Mesenchymal stem cell (in vitro differentiated cells and primary cell): ENCODE measurements around the gene BRAF.

ENCODE experiments used
- DNase-seq: peaks from one replicate; pipeline ENCODE4 v3.0.0-alpha.2; 2013
- H2AFZ ChIP-seq: one replicate; pipeline ENCODE4 v1.6.1; 2013; ENCODE audit warnings: low read depth, mild to moderate bottlenecking, control low read depth, inconsistent platforms, low read length, moderate library complexity
- H2AK5ac ChIP-seq: 2 replicates; pipeline ENCODE4 v1.6.1; 2013; ENCODE audit warnings: low read length, moderate library complexity, mild to moderate bottlenecking, inconsistent platforms; ENCODE audit not compliant: severe bottlenecking
- H2BK120ac ChIP-seq: one replicate; pipeline ENCODE4 v1.6.1; 2013; ENCODE audit warnings: low read depth, mild to moderate bottlenecking, inconsistent platforms, low read length, moderate library complexity
- H2BK12ac ChIP-seq, 2 experiments: one replicate each; pipeline ENCODE4 v1.6.1; 2013; ENCODE audit warnings: inconsistent platforms in 2 of 2, low read length in 2 of 2, mild to moderate bottlenecking in 2 of 2, moderate library complexity in 2 of 2, control low read depth in 1 of 2
- H2BK15ac ChIP-seq: one replicate; pipeline ENCODE4 v1.6.1; 2013; ENCODE audit warnings: mild to moderate bottlenecking, low read depth, inconsistent platforms; ENCODE audit not compliant: poor library complexity, severe bottlenecking
- H2BK5ac ChIP-seq: 2 replicates; pipeline ENCODE4 v1.6.1; 2013; ENCODE audit warnings: low read depth, mild to moderate bottlenecking, low read length, control low read depth, inconsistent platforms; ENCODE audit not compliant: poor library complexity, severe bottlenecking
- H3K14ac ChIP-seq, 2 experiments: one replicate each; pipeline ENCODE4 v1.6.1; 2013; ENCODE audit warnings: inconsistent platforms in 2 of 2, low read length in 2 of 2, control low read depth in 1 of 2, mild to moderate bottlenecking in 1 of 2, moderate library complexity in 1 of 2
- H3K18ac ChIP-seq, 2 experiments: one replicate each; pipeline ENCODE4 v1.6.1; 2013; ENCODE audit warnings: inconsistent platforms in 2 of 2, low read length in 2 of 2, control low read depth in 1 of 2, low read depth in 1 of 2, mild to moderate bottlenecking in 1 of 2
- H3K23ac ChIP-seq, 2 experiments: one replicate each; pipeline ENCODE4 v1.6.1; 2013; ENCODE audit warnings: inconsistent platforms in 2 of 2, low read length in 2 of 2, mild to moderate bottlenecking in 2 of 2, moderate library complexity in 2 of 2, control low read depth in 1 of 2
- H3K27ac ChIP-seq: 2 replicates; pipeline ENCODE4 v1.5.1; 2013; ENCODE audit warnings: mild to moderate bottlenecking, moderate library complexity, low read length, control low read depth, inconsistent platforms; ENCODE audit not compliant: poor library complexity, severe bottlenecking
- H3K27me3 ChIP-seq, 2 experiments: 2 replicates each; pipeline versions ENCODE4 v1.6.1 to v1.7.0; 2013; ENCODE audit warnings: low read length in 2 of 2, mild to moderate bottlenecking in 2 of 2, moderate library complexity in 2 of 2, control low read depth in 1 of 2, inconsistent platforms in 1 of 2; ENCODE audit not compliant: control insufficient read depth in 1 of 2, insufficient read depth in 1 of 2
- H3K36me3 ChIP-seq, 2 experiments: 2 replicates each; pipeline versions ENCODE4 v1.6.1 to v1.7.0; 2013; ENCODE audit warnings: low read length in 2 of 2, control low read depth in 1 of 2, inconsistent platforms in 1 of 2, low read depth in 1 of 2, mild to moderate bottlenecking in 1 of 2; ENCODE audit not compliant: insufficient read depth in 2 of 2, control insufficient read depth in 1 of 2
- H3K4ac ChIP-seq, 2 experiments: one replicate each; pipeline ENCODE4 v1.6.1; 2013; ENCODE audit warnings: inconsistent platforms in 2 of 2, low read length in 2 of 2, mild to moderate bottlenecking in 2 of 2, moderate library complexity in 2 of 2, control low read depth in 1 of 2, low read depth in 1 of 2
- H3K4me1 ChIP-seq: 2 replicates; pipeline ENCODE4 v1.6.1; 2013; ENCODE audit warnings: low read depth, low read length, control low read depth; ENCODE audit not compliant: control insufficient read depth, insufficient read depth
- H3K4me2 ChIP-seq: 2 replicates; pipeline ENCODE4 v1.6.1; 2013; ENCODE audit warnings: low read length, mild to moderate bottlenecking, inconsistent platforms; ENCODE audit not compliant: poor library complexity, severe bottlenecking
- H3K4me3 ChIP-seq, 2 experiments: 2 replicates each; pipeline versions ENCODE4 v1.5.1 to v1.7.0; 2013; ENCODE audit warnings: low read length in 2 of 2, mild to moderate bottlenecking in 2 of 2, control low read depth in 1 of 2, low read depth in 1 of 2; ENCODE audit not compliant: insufficient read depth in 1 of 2
- H3K79me1 ChIP-seq: replicated peaks from 2 replicates; pipeline ENCODE4 v1.6.1; 2013; ENCODE audit warnings: mild to moderate bottlenecking, control low read depth, low read length, inconsistent platforms; ENCODE audit not compliant: poor library complexity, severe bottlenecking
- H3K9ac ChIP-seq: 2 replicates; pipeline ENCODE4 v1.7.0; 2013; ENCODE audit warnings: mild to moderate bottlenecking, low read length, moderate library complexity
- H3K9me3 ChIP-seq: 2 replicates; pipeline ENCODE4 v1.7.0; 2013; ENCODE audit warnings: mild to moderate bottlenecking, low read length; ENCODE audit not compliant: control insufficient read depth
- H4K8ac ChIP-seq: one replicate; pipeline ENCODE4 v1.6.1; 2013; ENCODE audit warnings: inconsistent platforms, mild to moderate bottlenecking, low read length, moderate library complexity
- H4K91ac ChIP-seq: one replicate; pipeline ENCODE4 v1.6.1; 2013; ENCODE audit warnings: mild to moderate bottlenecking, low read length, inconsistent platforms
- WGBS: methylation state at CpG from one replicate; pipeline ENCODE4 v1.1.7; 2013; ENCODE audit warnings: mixed read lengths; 5-methylcytosine and 5-hydroxymethylcytosine counted together

BRAF gene

GRCh38 chr7:140734096-140734495, 190.6 kb downstream of the BRAF start:
- no peak for DNase-seq
- H3K36me3 ChIP-seq = peaks cover 8 to 20% of the 10 kb centered on the region in 2 experiments
- H3K27ac ChIP-seq = no peak overlapping the region
- H4K91ac ChIP-seq = no peak overlapping the region
- no peak overlapping the region for H3K4ac ChIP-seq
- H3K79me1 ChIP-seq = no peaks in the 10 kb centered on the region
- no peak overlapping the region for H3K9ac ChIP-seq
- peaks cover 2% of the 10 kb centered on the region for H3K4me1 ChIP-seq
- no peak overlapping the region for H3K18ac ChIP-seq
- no peak overlapping the region for H4K8ac ChIP-seq
- H3K4me3 ChIP-seq = no peak overlapping the region
- no peak overlapping the region for H2BK15ac ChIP-seq
- H2BK120ac ChIP-seq = no peak overlapping the region
- no peaks in the 10 kb centered on the region for H3K27me3 ChIP-seq
- no peak overlapping the region for H2AK5ac ChIP-seq
- no peak overlapping the region for H2BK5ac ChIP-seq
- WGBS = 100% methylated on average over 1 of the region's 2 CpGs
- no peak overlapping the region for H3K4me2 ChIP-seq
- H2BK12ac ChIP-seq = no peak overlapping the region
- H3K9me3 ChIP-seq = no peaks in the 10 kb centered on the region
- H3K23ac ChIP-seq = no peak overlapping the region
- no peak overlapping the region for H2AFZ ChIP-seq
- no peak overlapping the region for H3K14ac ChIP-seq

- Histone ChIP-seq H2AFZ (no peak overlapping the region), H3K14ac (no peak overlapping the region), H2BK5ac (no peak overlapping the region), H4K91ac (no peak overlapping the region), H3K4ac (no peak overlapping the region), H2BK120ac (no peak overlapping the region), H3K79me1 (no peaks in the 10 kb centered on the region), H3K27me3 (no peaks in the 10 kb centered on the region), H3K27ac (no peak overlapping the region), H2BK12ac (no peak overlapping the region), H2BK15ac (no peak overlapping the region), H3K4me3 (no peak overlapping the region), H3K4me1 (peaks cover 3% of the 10 kb centered on the region), H4K8ac (no peak overlapping the region), H3K4me2 (no peak overlapping the region), H3K36me3 (peaks cover 7 to 8% of the 10 kb centered on the region in 2 experiments), H3K9ac (no peak overlapping the region), H3K9me3 (no peaks in the 10 kb centered on the region), H3K23ac (no peak overlapping the region), H2AK5ac (no peak overlapping the region), H3K18ac (no peak overlapping the region)
- 77% methylated on average over 2 of the region's 2 CpGs for WGBS
- DNase-seq = no peak
Measured at GRCh38 chr7:140732416-140732815, 192.3 kb downstream of the BRAF start.

- Histone ChIP-seq H4K8ac (no peak overlapping the region), H3K4me3 (no peak overlapping the region), H2BK15ac (no peak overlapping the region), H2BK120ac (no peak overlapping the region), H2BK12ac (no peak overlapping the region), H3K27me3 (no peaks in the 10 kb centered on the region), H3K9ac (no peak overlapping the region), H2BK5ac (no peak overlapping the region), H2AK5ac (peak overlapping the region; percentile 2), H3K14ac (no peak overlapping the region), H3K9me3 (no peaks in the 10 kb centered on the region), H2AFZ (no peak overlapping the region), H3K27ac (no peak overlapping the region), H3K79me1 (peaks cover 6% of the 10 kb centered on the region), H3K36me3 (peaks cover 3 to 23% of the 10 kb centered on the region in 2 experiments), H3K4ac (no peak overlapping the region), H3K4me2 (no peak overlapping the region), H3K18ac (no peak overlapping the region), H3K4me1 (peaks cover 6% of the 10 kb centered on the region), H3K23ac (no peak overlapping the region), H4K91ac (no peak overlapping the region)
- peak; percentile 18 for DNase-seq
- WGBS = 100% methylated on average over 1 of the region's 2 CpGs
Measured at GRCh38 chr7:140726281-140726680, 198.4 kb downstream of the BRAF start.

- Histone ChIP-seq H2BK12ac (no peak overlapping the region), H2BK5ac (no peak overlapping the region)
Measured at GRCh38 chr7:140724706-140725105, 200.0 kb downstream of the BRAF start.

More at GRCh38 chr7:140724706-140725105, 200.0 kb downstream of the BRAF start:
- Histone ChIP-seq H4K91ac (no peak overlapping the region), H3K27ac (no peak overlapping the region), H3K27me3 (no peaks in the 10 kb centered on the region), H2BK120ac (no peak overlapping the region), H3K23ac (no peak overlapping the region), H3K4me3 (no peak overlapping the region), H3K79me1 (peaks cover 9% of the 10 kb centered on the region), H3K9me3 (no peaks in the 10 kb centered on the region), H3K4me1 (peaks cover 6% of the 10 kb centered on the region), H4K8ac (no peak overlapping the region), H3K4me2 (no peak overlapping the region), H3K9ac (no peak overlapping the region), H3K4ac (no peak overlapping the region), H3K18ac (no peak overlapping the region), H2AK5ac (no peak overlapping the region), H2BK15ac (no peak overlapping the region), H3K36me3 (peaks cover 0 to 23% of the 10 kb centered on the region in 2 experiments), H3K14ac (no peak overlapping the region), H2AFZ (no peak overlapping the region)
- no CpG with 5 or more reads among the region's 1 CpG for WGBS
- DNase-seq = no peak
